Duodenal mucosa (tissue), 2 donors: ENCODE data around the gene CXCL1.

Source experiments
- H3K27ac ChIP-seq: one replicate; pipeline ENCODE4 v1.7.0; 2013; ENCODE audit warnings: low read depth, low read length
- H3K27me3 ChIP-seq, 2 donors: one replicate each; pipeline ENCODE4 v1.7.0; 2013; ENCODE audit warnings: low read length in 2 of 2, control low read depth in 1 of 2; ENCODE audit not compliant: insufficient read depth in 2 of 2, control insufficient read depth in 1 of 2
- H3K36me3 ChIP-seq, 2 donors: one replicate each; pipeline ENCODE4 v1.7.0; 2013; ENCODE audit warnings: low read length in 2 of 2, control low read depth in 1 of 2; ENCODE audit not compliant: insufficient read depth in 2 of 2, control insufficient read depth in 1 of 2
- H3K4me1 ChIP-seq, 2 donors: one replicate each; pipeline ENCODE4 v1.7.0; 2013; ENCODE audit warnings: low read length in 2 of 2, control low read depth in 1 of 2; ENCODE audit not compliant: insufficient read depth in 2 of 2, control insufficient read depth in 1 of 2
- H3K4me3 ChIP-seq, 2 donors: one replicate each; pipeline ENCODE4 v1.7.0; 2013; ENCODE audit warnings: low read length in 2 of 2, low read depth in 1 of 2
- H3K9ac ChIP-seq, 2 donors: one replicate each; pipeline ENCODE4 v1.7.0; 2013; ENCODE audit warnings: low read length in 2 of 2, low read depth in 1 of 2
- H3K9me3 ChIP-seq, 2 donors: one replicate each; pipeline ENCODE4 v1.7.0; 2013; ENCODE audit warnings: low read length in 2 of 2, control low read depth in 1 of 2; ENCODE audit not compliant: control insufficient read depth in 1 of 2

CXCL1 gene

DNA sequence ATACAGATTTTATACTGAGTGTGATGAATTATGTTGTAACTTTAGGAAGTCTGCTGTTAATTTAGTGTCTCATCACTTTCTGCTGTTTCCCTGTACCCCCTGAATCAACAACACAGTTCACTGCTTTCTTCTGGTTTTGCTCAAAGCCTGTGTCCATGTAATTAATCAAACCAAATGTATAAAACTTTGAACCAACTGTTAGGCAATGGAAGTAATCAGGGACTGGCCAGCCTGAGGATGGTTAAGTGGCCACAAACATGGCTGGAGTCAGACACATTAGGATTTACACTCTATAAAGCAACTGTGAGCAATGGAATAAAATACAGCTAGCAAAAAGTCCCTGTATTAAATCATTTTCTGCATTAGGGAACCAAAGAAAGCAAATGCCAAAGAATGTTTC lies 42.6 kb downstream of the CXCL1 start:
- H3K4me1 ChIP-seq: no peaks in the 10 kb centered on the region
- H3K9me3 ChIP-seq: no peaks in the 10 kb centered on the region
- H3K27ac ChIP-seq: no peak overlapping the region
- H3K4me3 ChIP-seq: no peak overlapping the region
- no peak overlapping the region for H3K9ac ChIP-seq
- H3K36me3 ChIP-seq: no peaks in the 10 kb centered on the region
- no peaks in the 10 kb centered on the region for H3K27me3 ChIP-seq

DNA sequence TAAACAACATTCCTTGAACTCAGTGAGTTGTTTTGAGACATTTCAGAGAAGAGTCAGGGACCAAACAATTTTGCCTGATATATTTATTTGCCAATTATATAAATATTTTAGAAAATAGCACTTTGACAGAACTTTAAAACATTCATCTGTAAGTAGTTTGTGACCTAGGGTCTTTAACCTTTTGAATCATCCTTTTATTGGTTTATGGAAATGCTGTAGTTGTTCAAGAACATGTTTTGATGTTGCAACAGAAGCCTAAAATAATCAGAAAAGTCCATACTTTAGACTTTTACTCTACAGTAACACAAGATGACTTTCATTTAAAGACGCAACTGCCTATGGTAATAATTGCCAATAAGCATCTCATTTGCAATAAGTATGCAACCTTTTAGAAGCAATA lies 43.0 kb downstream of the CXCL1 start:
- Histone ChIP-seq H3K36me3 (no peaks in the 10 kb centered on the region), H3K9ac (no peak overlapping the region), H3K27ac (no peak overlapping the region), H3K4me3 (no peak overlapping the region), H3K27me3 (no peaks in the 10 kb centered on the region), H3K9me3 (no peaks in the 10 kb centered on the region), H3K4me1 (no peaks in the 10 kb centered on the region)

GRCh38 chr4:73914071-73914470 lies 44.9 kb downstream of the CXCL1 start:
- Histone ChIP-seq H3K27ac (no peak overlapping the region), H3K9me3 (no peaks in the 10 kb centered on the region), H3K36me3 (no peaks in the 10 kb centered on the region)

DNA sequence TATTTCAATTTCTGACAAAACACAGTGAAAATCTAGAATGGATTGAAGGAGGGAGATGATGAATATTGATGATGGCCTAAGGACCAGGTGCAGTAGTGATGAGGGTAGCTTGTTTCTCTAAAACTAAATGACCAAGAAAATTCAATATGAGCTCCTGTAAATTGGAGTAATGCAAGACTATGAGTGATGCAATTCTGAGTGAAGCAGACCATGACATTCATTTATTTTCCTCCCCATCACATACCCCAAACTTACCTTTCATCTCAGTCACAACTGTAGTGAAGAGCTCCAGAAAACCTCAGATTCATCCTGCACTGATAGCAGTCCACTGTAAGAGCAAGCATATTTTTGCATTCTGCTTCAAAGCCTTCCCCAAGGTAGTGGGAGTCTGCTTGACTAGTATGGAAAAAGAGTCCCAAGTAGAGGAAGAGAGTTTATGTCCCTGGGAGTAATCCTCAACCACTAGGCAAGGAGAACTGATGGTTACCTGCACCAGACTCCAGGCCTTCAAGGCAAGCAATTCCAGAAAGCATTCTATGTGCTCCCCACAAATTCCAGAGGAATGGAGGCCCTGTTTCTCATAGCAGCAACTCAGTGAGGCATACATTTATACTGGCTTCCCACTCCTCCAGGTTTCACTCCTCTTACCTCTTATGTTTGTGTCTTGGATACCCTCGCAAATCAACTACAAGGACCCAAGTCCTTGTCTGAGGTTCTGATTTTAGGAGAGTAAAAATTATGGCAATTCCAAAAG lies 47.2 kb downstream of the CXCL1 start:
- Histone ChIP-seq H3K36me3 (no peaks in the 10 kb centered on the region), H3K4me1 (no peaks in the 10 kb centered on the region), H3K27me3 (no peaks in the 10 kb centered on the region), H3K27ac (no peak overlapping the region), H3K4me3 (no peak overlapping the region), H3K9me3 (no peaks in the 10 kb centered on the region), H3K9ac (no peak overlapping the region)

More at GRCh38 chr4:73914071-73914470, 44.9 kb downstream of the CXCL1 start:
- Histone ChIP-seq H3K4me1 (no peaks in the 10 kb centered on the region), H3K9ac (no peak overlapping the region), H3K27me3 (no peaks in the 10 kb centered on the region), H3K4me3 (no peak overlapping the region)

DNA sequence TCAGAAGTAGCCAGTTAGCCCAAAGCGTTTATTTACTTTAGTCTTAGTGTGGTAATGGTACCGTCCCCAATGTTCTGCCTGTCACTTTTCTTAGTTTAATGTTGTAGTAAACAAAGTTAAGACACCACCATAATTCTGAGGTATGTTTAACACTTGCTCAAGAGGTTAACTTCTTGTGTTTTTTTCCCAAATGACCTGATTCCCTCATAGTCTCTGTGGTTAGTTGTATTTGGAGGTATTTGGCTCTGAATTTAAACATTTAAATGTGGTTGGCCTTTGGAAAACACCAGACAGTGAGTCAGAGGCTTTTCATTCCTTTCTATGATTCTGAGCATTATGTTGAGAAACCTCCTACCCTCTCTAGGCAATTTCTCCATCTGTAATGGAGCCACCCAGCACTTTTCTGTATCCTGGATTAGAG lies 47.9 kb downstream of the CXCL1 start:
- Histone ChIP-seq H3K27me3 (no peaks in the 10 kb centered on the region), H3K27ac (no peak overlapping the region), H3K4me1 (no peaks in the 10 kb centered on the region), H3K4me3 (no peak overlapping the region), H3K9ac (no peak overlapping the region), H3K36me3 (no peaks in the 10 kb centered on the region), H3K9me3 (no peaks in the 10 kb centered on the region)

DNA sequence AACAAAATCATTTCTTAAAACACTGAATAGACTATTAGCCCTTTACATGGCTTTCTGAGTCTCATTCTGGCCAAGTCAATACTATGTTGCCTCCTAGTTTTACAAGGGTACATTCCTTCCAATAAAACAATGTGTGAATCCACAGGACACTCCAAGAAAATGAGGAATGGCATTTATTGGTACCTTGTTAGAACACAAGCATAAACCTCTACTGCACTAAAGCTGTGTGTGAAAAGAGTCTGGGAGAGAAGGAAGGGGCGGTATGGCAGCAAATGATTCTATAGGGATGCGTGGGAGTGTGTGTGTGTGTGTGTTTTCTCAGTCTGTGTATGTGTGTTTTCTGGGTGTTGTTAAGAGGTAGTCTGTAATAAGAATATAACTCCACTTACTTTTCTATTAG lies 48.9 kb downstream of the CXCL1 start:
- Histone ChIP-seq H3K9me3 (no peaks in the 10 kb centered on the region), H3K4me3 (no peak overlapping the region), H3K9ac (no peak overlapping the region), H3K27ac (no peak overlapping the region), H3K27me3 (no peaks in the 10 kb centered on the region), H3K4me1 (no peaks in the 10 kb centered on the region), H3K36me3 (no peaks in the 10 kb centered on the region)

DNA sequence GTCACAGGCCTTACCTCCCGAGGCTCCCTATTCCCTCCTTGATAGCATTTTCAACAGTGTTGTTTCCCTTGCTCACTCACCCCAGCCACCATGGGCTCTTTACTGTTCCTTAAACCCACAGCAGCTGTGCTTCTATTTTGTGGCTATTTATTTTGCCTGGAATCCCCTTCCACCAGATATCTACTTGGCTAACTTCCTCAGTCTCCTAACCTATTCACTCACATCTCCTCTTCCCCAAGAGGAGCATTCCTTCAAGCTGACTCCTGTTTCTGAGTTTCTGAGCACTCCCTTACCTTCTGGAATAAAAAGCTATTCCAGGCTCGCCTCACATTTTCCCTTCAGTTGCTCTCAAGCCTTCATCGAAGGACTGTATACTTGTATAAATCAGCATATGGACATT lies 50.5 kb downstream of the CXCL1 start:
- no peaks in the 10 kb centered on the region for H3K27me3 ChIP-seq
- H3K9ac ChIP-seq: no peak overlapping the region
- H3K36me3 ChIP-seq: no peaks in the 10 kb centered on the region
- H3K9me3 ChIP-seq: no peaks in the 10 kb centered on the region
- no peaks in the 10 kb centered on the region for H3K4me1 ChIP-seq
- H3K27ac ChIP-seq: no peak overlapping the region
- no peak overlapping the region for H3K4me3 ChIP-seq
